Stimulated activated CD4-positive, alpha-beta T cell treated with anti-CD3 and anti-CD28 coated beads, Interleukin-12 subunit alpha, Interleukin-12 subunit beta, amount 100 ng/mL, for 48 hours (primary cell): ENCODE data around the gene CWC25.
A peak's percentile ranks its signal among the peaks of the same experiment; 100 is the strongest.

Experiments used
- DNase-seq, 3 donors: peaks; one replicate each; pipeline ENCODE4 v3.0.0-alpha.2; 2020; ENCODE audit warnings: low read depth in 2 of 3, low spot score in 1 of 3

Gene CWC25

DNA sequence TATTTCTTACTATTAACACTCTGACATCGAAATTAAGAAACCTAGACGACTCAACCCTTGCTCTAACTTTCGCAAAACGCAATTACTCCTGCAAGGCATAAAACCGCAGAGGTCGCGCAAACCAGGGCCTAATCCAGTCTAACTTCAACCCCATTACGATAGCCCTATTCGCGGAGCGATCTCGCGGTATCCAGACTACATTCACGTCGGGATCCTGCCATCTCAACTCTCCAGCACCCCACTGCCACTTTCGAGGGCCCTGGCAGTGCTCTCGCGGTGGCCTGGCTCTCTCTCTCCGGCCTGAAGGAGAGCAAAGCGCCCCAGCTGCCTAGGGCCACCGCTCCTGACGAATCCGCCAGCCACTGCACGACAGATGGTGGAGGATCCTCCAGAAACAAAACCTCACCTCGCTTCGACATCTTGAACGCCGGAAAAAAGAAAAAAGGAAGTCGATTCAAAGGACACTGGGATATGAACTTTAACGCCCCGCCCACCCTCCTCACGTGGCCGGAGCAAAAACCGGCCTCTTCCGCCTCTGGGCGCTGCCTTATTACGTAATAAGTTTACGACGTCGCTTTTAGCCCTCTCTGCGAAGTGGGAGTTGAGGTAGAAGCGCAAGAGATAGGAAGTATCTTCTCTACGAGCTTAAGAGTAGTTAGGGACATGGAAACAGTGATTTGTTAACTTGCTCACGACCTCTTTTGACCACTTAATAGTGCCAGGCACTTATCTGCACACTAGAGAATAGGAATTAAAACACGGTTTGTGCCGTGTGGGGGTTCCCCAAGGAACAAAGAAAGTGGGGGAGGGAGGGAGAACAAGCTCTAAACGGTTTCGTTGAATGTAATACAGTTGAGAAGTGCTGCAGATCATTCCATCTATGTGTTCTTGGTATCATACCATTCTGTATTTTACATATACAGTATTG, 28.4 kb upstream of the CWC25 start, which contains the start of gene RPL23:
TSS of gene RPL23 (minus strand) at position 430 of the 928 bp plus-strand sequence. CDS start at position 419, 11 bp downstream.
- DNase-seq: peak; percentile 88 to 93 (median 90)

DNA sequence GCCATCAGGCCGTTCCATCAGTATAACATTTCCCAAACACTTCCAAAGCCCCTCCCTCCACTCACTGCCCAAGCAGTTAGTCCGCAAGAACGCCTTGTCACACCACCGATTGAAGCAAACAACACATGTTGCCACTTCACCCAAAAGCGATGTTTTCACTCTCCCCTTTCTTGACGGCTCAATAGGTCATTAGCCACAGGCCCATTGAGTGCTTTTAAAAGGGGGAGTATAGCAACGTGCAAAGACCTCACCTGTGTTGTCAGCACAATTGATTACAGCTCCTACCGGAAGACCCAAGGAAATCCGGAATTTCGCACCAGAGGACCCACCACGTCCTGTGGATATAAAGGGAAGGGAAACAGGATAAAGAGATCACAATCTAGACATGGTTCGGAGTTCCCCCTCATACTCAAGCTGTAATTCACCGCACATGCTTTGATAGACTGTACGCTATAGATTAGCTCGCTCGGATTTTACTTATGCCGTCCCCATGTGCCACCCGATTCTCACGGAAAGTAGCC, 27.7 kb upstream of the CWC25 start:
- DNase-seq: no peak

DNA sequence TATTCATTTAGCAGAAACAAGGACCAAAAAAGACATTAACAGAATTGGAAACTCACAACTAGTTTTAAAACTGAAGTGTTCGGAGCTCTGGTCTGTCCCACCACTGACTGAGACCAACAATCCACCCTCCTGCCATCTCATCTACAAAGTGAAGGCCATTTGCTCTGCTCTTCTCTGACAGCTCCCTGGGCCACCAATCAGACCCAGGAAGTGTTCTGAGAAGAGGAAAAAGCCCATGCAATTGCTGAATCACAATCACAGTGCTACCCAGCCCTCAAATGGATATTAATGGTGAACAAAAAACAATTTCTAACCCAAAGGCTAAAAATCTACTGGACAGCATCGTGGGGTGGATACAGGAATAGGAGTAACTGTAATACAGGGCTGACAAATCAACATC, 26.3 kb upstream of the CWC25 start:
- no peak for DNase-seq

GRCh38 chr17:38850374-38850773, 25.3 kb upstream of the CWC25 start:
- DNase-seq: no peak

DNA sequence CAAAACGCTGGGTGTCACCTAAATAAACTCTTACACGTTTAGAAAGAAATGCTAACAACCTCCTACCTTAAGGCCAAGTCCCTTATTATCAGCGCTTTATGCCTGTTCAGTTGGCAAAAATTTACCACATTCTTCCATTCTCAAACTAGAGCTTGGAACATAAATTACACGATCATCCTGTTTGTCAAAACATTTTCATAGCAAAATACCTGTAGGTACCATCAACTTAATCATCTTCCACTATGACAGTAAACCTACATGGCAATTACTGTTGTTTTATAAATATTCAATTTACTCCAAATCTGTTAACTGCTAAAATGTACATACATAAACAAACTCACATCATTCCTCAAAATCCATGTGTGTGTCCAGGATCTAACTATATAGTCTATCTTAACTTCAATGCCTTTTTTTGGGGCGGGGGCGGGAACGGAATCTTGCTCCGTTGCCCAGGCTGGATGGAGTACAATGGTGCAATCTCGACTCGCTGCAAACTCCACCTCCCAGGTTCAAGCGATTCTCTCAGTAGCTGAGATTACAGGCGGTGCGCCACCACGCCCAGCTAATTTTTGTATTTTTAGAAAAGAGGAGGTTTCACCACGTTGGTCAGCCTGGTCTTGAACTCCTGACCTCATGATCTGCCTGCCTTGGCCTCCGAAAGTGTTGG, 24.0 kb upstream of the CWC25 start:
- no peak for DNase-seq

- no peak for DNase-seq
Measured at GRCh38 chr17:38848557-38848891, 23.4 kb upstream of the CWC25 start.

- no peak for DNase-seq
Measured at GRCh38 chr17:38844261-38844757, 19.2 kb upstream of the CWC25 start.

DNA sequence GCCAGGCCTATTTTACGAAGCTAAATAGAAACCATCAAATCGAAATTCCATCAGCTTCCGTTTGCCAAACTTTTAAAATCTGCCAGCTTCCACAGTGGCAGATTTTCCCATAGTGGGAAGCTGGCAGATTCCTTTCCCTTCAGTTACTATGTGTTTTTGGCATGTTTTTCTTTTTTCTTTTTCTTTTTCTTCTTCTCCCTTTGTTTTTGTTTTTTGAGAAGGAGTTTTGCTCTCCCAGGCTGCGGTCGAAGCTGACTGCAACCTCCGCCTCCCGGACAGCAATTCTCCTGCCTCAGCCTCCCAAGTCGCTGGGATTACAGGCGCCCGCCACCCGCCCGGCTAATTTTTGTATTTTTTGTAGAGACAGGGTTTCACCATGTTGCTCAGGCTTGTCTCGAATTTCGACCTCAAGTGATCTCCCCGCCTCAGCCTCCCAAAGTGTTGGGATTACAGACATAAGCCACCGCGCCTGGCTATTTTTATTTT, 684 bp upstream of the CWC25 start:
- DNase-seq: no peak

DNA sequence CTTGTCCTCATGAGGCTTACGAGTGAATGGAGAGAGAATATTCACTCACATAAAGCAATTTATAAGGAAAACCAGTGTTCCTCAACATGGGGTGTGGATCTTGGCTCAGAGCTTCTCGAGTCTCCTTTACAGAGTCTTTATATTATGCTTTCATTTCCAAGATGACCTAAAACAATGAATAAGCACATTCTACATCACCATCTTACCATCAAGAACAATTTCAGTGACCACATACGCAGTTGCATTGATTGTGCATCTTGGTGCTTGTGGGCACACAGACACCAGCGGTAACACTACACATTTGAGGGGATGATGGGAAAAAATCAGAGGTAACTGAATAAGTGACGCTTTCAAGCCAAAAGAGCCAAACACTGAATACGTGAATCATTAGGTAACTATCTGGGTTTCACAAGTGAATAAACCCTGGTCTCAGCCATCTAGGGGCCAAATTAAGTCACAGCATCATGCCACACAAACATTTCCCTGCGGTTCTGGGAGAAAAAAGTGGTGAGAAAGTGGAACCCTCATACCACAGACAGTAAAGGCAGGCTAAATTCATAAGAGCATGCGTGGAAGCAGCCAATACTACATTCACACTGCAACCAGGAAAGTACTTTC, 9.4 kb downstream of the CWC25 start:
- peak in 2 of 3 donors; percentile 9 to 13 for DNase-seq

- DNase-seq: no peak
Measured at GRCh38 chr17:38809828-38810227, 15.3 kb downstream of the CWC25 start.

DNA sequence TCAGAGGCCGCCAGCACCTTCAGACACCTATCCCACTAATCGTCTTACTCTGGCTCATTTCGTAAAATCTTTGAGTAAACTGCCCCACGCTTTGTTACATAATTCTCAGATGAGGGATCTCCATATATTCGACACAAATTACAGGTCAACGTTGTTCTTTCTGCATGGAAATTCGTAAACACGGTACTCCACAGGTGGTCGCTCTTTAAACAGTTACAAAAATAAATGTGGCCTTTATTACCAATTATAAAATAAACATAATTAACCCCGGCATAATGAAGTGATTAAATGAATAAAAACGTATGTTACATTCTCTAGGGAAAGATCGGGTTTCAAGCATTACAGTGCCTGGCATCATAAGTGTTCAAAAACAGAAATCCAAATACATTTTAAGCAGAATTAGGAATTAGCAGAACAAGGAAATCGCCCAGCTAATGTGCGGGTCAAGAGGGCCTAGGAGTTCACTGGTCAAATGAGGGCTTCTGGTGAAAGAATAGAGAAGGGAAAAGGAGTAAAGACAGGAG, 24.8 kb downstream of the CWC25 start:
- no peak for DNase-seq

GRCh38 chr17:38799501-38800236, 25.5 kb downstream of the CWC25 start, which contains the start of gene PIP4K2B:
Gene PIP4K2B, minus strand, starts transcription at chr17:38799556. Its CDS starts 132 bp downstream, at chr17:38799424.
- DNase-seq: peak; percentile 78 to 90 (median 89)

DNA sequence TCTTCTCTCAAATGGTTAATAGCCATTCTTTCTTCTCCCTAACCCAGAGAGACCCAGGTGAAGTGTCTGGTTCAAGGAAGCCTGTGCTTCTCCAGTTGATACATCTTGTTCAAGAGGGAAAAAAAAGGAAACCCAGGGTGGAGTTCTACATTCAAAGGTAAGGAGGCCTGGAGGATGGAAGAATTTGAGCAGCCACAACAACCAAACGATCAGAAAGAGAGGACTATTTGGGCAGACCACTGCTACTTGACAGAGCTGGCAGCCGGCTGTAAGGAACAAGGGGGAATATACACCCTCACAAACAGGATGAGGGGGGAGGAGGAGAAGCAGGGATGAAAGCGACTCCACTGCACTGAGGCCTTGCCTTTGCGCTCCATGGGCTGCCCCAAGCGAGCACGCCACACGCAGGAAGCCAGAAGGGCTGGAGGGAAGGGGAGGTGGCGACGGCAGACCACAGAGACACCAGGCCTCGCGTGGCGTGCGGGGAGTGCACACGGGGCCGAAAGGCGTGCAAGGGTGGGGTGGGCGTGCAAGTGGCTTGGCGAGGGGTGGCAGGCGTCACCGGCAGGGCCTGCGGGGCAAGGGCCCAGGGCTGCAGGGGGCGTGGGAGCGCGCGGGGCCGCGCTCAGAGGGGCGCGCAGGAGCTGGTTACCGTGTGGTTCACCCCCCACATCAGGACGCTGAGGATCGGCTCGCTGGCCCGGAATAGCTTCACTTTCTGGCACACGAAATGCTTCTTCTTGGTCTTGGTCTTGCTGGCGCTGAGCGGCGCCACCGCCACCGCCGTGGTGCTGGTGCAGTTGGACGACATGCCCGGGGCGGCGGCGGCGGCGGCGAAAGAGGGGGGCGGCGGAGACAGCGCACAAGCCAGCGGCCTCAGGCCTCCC, 26.3 kb downstream of the CWC25 start:
- DNase-seq: peak; percentile 15 to 42 (median 31)

- no peak for DNase-seq
Measured at GRCh38 chr17:38797828-38798227, 27.3 kb downstream of the CWC25 start.

DNA sequence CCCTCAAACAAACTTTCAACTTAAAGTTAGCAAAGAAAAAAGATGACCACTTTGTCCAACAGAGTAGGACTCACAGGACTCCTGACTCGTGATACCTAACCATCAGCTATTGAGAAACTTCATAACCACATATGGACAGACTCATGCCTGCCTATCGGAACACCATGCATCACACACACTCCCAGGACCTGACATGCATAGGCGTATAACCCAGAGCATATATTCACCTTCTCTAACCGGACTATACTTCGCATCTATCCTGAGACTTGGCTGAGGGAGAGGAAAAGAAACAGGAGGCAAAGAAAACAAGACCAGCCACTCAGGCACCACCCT, 28.0 kb downstream of the CWC25 start:
- no peak for DNase-seq

GRCh38 chr17:38796451-38797157, 28.5 kb downstream of the CWC25 start:
- no peak for DNase-seq

GRCh38 chr17:38794221-38794620, 30.9 kb downstream of the CWC25 start:
- DNase-seq: no peak

- no peak for DNase-seq
Measured at GRCh38 chr17:38791162-38791561, 34.0 kb downstream of the CWC25 start.
